ENCODE data around the gene ADGRV1.

The ADGRV1 gene

GRCh38 chr5:90881626-90882150 lies 323.1 kb downstream of the ADGRV1 start:
- H3K9me3 ChIP-seq (ENCODE audit: low read length): no peaks in the 10 kb centered on the region
- H3K27ac ChIP-seq (ENCODE audit: low read depth, low read length): no peak overlapping the region
- H3K4me1 ChIP-seq (ENCODE audit: insufficient read depth, low read length): no peaks in the 10 kb centered on the region
- H3K4me3 ChIP-seq (ENCODE audit: low read depth in 1 of 2, low read length in 2 of 2): no peak overlapping the region
- no peaks in the 10 kb centered on the region for H3K36me3 ChIP-seq (ENCODE audit: insufficient read depth, low read length)
- H3K27me3 ChIP-seq (ENCODE audit: control insufficient read depth in 1 of 2, insufficient read depth in 2 of 2, low read length in 2 of 2): no peaks in the 10 kb centered on the region
- no peak overlapping the region for H3K9ac ChIP-seq (ENCODE audit: low read length)

GRCh38 chr5:90882448-90882847 lies 323.9 kb downstream of the ADGRV1 start:
- Histone ChIP-seq H3K4me1 (ENCODE audit: insufficient read depth, low read length) (no peaks in the 10 kb centered on the region), H3K27ac (ENCODE audit: low read depth, low read length) (no peak overlapping the region), H3K27me3 (ENCODE audit: control insufficient read depth in 1 of 2, insufficient read depth in 2 of 2, low read length in 2 of 2) (no peaks in the 10 kb centered on the region), H3K4me3 (ENCODE audit: low read depth in 1 of 2, low read length in 2 of 2) (no peak overlapping the region), H3K36me3 (ENCODE audit: insufficient read depth, low read length) (no peaks in the 10 kb centered on the region), H3K9ac (ENCODE audit: low read length) (no peak overlapping the region), H3K9me3 (ENCODE audit: low read length) (no peaks in the 10 kb centered on the region)

- Histone ChIP-seq H3K4me3 (ENCODE audit: low read depth in 1 of 2, low read length in 2 of 2) (no peak overlapping the region), H3K36me3 (ENCODE audit: insufficient read depth, low read length) (no peaks in the 10 kb centered on the region), H3K4me1 (ENCODE audit: insufficient read depth, low read length) (no peaks in the 10 kb centered on the region), H3K9ac (ENCODE audit: low read length) (no peak overlapping the region), H3K27me3 (ENCODE audit: control insufficient read depth in 1 of 2, insufficient read depth in 2 of 2, low read length in 2 of 2) (no peaks in the 10 kb centered on the region), H3K9me3 (ENCODE audit: low read length) (no peaks in the 10 kb centered on the region), H3K27ac (ENCODE audit: low read depth, low read length) (no peak overlapping the region)
These were observed 326.7 kb downstream of the ADGRV1 start for GRCh38 chr5:90885180-90885868.

DNA sequence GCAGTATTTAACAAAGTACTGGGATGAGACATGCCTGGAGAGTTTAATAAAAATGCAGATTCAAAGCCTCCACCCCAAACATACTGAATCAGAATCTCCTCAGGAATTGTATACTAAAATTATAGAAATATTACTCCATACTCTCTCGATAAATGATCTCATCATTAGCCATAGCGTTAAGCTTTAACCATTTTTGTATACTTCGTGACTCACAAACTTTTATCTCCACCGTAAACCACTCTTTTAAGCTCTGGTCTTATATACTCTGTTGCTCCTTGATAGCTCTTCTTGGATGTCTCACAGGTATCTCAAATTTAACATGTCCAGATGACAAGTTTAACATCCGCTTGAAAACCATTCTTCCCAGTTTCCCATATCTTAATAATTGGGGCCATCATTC lies 327.8 kb downstream of the ADGRV1 start:
- Histone ChIP-seq H3K9ac (ENCODE audit: low read length) (no peak overlapping the region), H3K4me3 (ENCODE audit: low read depth in 1 of 2, low read length in 2 of 2) (no peak overlapping the region), H3K27me3 (ENCODE audit: control insufficient read depth in 1 of 2, insufficient read depth in 2 of 2, low read length in 2 of 2) (no peaks in the 10 kb centered on the region), H3K27ac (ENCODE audit: low read depth, low read length) (no peak overlapping the region), H3K4me1 (ENCODE audit: insufficient read depth, low read length) (no peaks in the 10 kb centered on the region), H3K36me3 (ENCODE audit: insufficient read depth, low read length) (no peaks in the 10 kb centered on the region), H3K9me3 (ENCODE audit: low read length) (no peaks in the 10 kb centered on the region)

DNA sequence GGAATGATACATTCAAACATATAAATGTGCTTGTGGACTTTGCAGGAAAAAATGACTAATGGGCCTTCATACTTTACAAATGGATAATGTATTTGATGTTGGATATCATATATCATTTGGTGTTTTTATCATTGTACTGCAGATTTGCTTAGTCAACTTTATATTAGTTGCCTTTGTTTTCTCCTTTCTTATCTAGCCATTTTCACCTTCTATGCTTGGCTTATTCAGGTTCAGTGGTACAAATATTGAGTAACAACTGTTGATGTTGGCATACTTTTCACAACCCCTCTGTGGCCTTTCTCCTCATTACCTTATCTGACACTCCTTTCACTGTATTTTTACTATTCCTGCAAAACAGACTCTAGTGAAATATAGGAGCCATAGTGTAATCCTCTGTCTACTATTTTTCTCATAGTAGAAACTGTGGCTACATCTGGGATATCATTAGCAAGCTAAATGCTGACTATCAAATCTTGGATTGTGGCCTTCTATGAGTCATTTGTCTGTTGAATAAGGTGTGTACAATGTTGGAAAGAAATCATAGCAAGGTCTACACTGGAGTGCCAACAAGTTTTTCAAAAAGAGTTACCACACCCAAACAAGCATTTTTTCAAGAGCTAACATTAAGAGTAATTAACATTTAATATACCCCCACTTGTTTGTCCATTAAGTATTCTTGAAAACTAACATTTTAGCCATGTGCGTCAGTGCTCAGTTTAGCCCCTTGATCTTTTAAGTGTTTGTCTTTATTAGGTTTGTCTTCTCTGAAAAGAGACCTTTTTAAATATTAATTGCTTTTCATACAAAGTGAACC lies 330.1 kb downstream of the ADGRV1 start:
- Histone ChIP-seq H3K4me3 (ENCODE audit: low read depth in 1 of 2, low read length in 2 of 2) (no peak overlapping the region), H3K36me3 (ENCODE audit: insufficient read depth, low read length) (no peaks in the 10 kb centered on the region), H3K9me3 (ENCODE audit: low read length) (no peaks in the 10 kb centered on the region), H3K9ac (ENCODE audit: low read length) (no peak overlapping the region), H3K27me3 (ENCODE audit: control insufficient read depth in 1 of 2, insufficient read depth in 2 of 2, low read length in 2 of 2) (no peaks in the 10 kb centered on the region), H3K4me1 (ENCODE audit: insufficient read depth, low read length) (no peaks in the 10 kb centered on the region), H3K27ac (ENCODE audit: low read depth, low read length) (no peak overlapping the region)

- no peak overlapping the region for H3K4me3 ChIP-seq (ENCODE audit: low read depth in 1 of 2, low read length in 2 of 2)
- H3K9ac ChIP-seq (ENCODE audit: low read length): no peak overlapping the region
- H3K27me3 ChIP-seq (ENCODE audit: control insufficient read depth in 1 of 2, insufficient read depth in 2 of 2, low read length in 2 of 2): no peaks in the 10 kb centered on the region
- H3K4me1 ChIP-seq (ENCODE audit: insufficient read depth, low read length): no peaks in the 10 kb centered on the region
- no peaks in the 10 kb centered on the region for H3K9me3 ChIP-seq (ENCODE audit: low read length)
- no peaks in the 10 kb centered on the region for H3K36me3 ChIP-seq (ENCODE audit: insufficient read depth, low read length)
- H3K27ac ChIP-seq (ENCODE audit: low read depth, low read length): no peak overlapping the region
These were observed 330.7 kb downstream of the ADGRV1 start for GRCh38 chr5:90889325-90889600.

GRCh38 chr5:90890180-90890579 lies 331.6 kb downstream of the ADGRV1 start:
- no peaks in the 10 kb centered on the region for H3K36me3 ChIP-seq (ENCODE audit: insufficient read depth, low read length)
- no peaks in the 10 kb centered on the region for H3K9me3 ChIP-seq (ENCODE audit: low read length)
- H3K4me1 ChIP-seq (ENCODE audit: insufficient read depth, low read length): no peaks in the 10 kb centered on the region
- H3K4me3 ChIP-seq (ENCODE audit: low read depth in 1 of 2, low read length in 2 of 2): no peak overlapping the region
- H3K9ac ChIP-seq (ENCODE audit: low read length): no peak overlapping the region
- no peaks in the 10 kb centered on the region for H3K27me3 ChIP-seq (ENCODE audit: control insufficient read depth in 1 of 2, insufficient read depth in 2 of 2, low read length in 2 of 2)
- H3K27ac ChIP-seq (ENCODE audit: low read depth, low read length): no peak overlapping the region

DNA sequence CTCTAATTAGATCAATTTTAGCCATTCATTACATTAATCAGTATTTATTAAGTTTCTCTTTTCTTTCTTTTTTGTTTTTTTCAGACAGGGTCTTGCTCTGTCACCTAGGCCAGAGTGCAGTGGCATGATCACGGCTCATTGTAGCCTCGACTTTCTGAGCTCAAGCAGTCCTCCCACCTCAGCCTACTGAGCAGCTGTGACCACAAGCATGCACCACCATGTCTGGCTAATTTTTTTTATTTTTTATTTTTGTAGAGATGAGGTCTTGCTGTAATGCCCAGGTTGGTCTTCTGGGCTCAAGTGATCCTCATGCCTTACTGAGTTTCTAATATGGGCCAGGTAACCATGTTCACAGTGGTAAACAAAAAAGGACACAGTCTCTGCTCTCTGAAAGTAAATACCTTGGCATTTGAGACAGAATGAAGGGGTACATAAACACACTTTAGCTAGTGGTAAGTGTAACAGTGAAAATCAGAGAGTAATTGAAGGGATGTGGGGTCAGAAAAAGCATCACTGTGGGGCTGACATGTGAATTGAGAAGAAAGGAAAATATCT lies 336.3 kb downstream of the ADGRV1 start:
- H3K36me3 ChIP-seq (ENCODE audit: insufficient read depth, low read length): no peaks in the 10 kb centered on the region
- no peak overlapping the region for H3K4me3 ChIP-seq (ENCODE audit: low read depth in 1 of 2, low read length in 2 of 2)
- no peak overlapping the region for H3K9ac ChIP-seq (ENCODE audit: low read length)
- H3K27ac ChIP-seq (ENCODE audit: low read depth, low read length): no peak overlapping the region
- H3K27me3 ChIP-seq (ENCODE audit: control insufficient read depth in 1 of 2, insufficient read depth in 2 of 2, low read length in 2 of 2): no peaks in the 10 kb centered on the region
- H3K4me1 ChIP-seq (ENCODE audit: insufficient read depth, low read length): no peaks in the 10 kb centered on the region
- H3K9me3 ChIP-seq (ENCODE audit: low read length): no peaks in the 10 kb centered on the region

GRCh38 chr5:90897618-90898017 lies 339.0 kb downstream of the ADGRV1 start:
- H3K9ac ChIP-seq (ENCODE audit: low read length): no peak overlapping the region
- H3K27ac ChIP-seq (ENCODE audit: low read depth, low read length): no peak overlapping the region
- H3K36me3 ChIP-seq (ENCODE audit: insufficient read depth, low read length): no peaks in the 10 kb centered on the region
- no peaks in the 10 kb centered on the region for H3K27me3 ChIP-seq (ENCODE audit: control insufficient read depth in 1 of 2, insufficient read depth in 2 of 2, low read length in 2 of 2)
- no peaks in the 10 kb centered on the region for H3K9me3 ChIP-seq (ENCODE audit: low read length)
- H3K4me3 ChIP-seq (ENCODE audit: low read depth in 1 of 2, low read length in 2 of 2): no peak overlapping the region
- no peaks in the 10 kb centered on the region for H3K4me1 ChIP-seq (ENCODE audit: insufficient read depth, low read length)

GRCh38 chr5:90898326-90899013 lies 339.9 kb downstream of the ADGRV1 start:
- H3K27ac ChIP-seq (ENCODE audit: low read depth, low read length): no peak overlapping the region
- no peaks in the 10 kb centered on the region for H3K9me3 ChIP-seq (ENCODE audit: low read length)
- no peak overlapping the region for H3K4me3 ChIP-seq (ENCODE audit: low read depth in 1 of 2, low read length in 2 of 2)
- no peaks in the 10 kb centered on the region for H3K27me3 ChIP-seq (ENCODE audit: control insufficient read depth in 1 of 2, insufficient read depth in 2 of 2, low read length in 2 of 2)
- H3K36me3 ChIP-seq (ENCODE audit: insufficient read depth, low read length): no peaks in the 10 kb centered on the region
- H3K9ac ChIP-seq (ENCODE audit: low read length): no peak overlapping the region
- H3K4me1 ChIP-seq (ENCODE audit: insufficient read depth, low read length): no peaks in the 10 kb centered on the region

- no peaks in the 10 kb centered on the region for H3K36me3 ChIP-seq (ENCODE audit: insufficient read depth, low read length)
- no peak overlapping the region for H3K4me3 ChIP-seq (ENCODE audit: low read depth in 1 of 2, low read length in 2 of 2)
- H3K9me3 ChIP-seq (ENCODE audit: low read length): no peaks in the 10 kb centered on the region
- H3K9ac ChIP-seq (ENCODE audit: low read length): no peak overlapping the region
- H3K27ac ChIP-seq (ENCODE audit: low read depth, low read length): no peak overlapping the region
- H3K27me3 ChIP-seq (ENCODE audit: control insufficient read depth in 1 of 2, insufficient read depth in 2 of 2, low read length in 2 of 2): no peaks in the 10 kb centered on the region
- no peaks in the 10 kb centered on the region for H3K4me1 ChIP-seq (ENCODE audit: insufficient read depth, low read length)
These were observed 340.5 kb downstream of the ADGRV1 start for GRCh38 chr5:90899014-90899604.

All from muscle layer of colon (tissue), 2 donors.